Breast epithelium (tissue), 3 donors: ENCODE data around the gene ATP1A1.

ENCODE experiments used
- POLR2AphosphoS5 ChIP-seq, 3 donors: sonication (generic); formaldehyde crosslinking; IDR thresholded peaks; one replicate each; pipeline ENCODE4 v1.6.1; 2017; ENCODE audit warnings: antibody characterized with exemption in 3 of 3
- TF ChIP-seq, protein P1 (sequence below), 3 donors: fragments of 450-650 bp; IDR thresholded peaks; one replicate each; pipeline ENCODE4 v1.5.1; 2016 to 2017; ENCODE audit warnings: antibody characterized with exemption in 3 of 3, mild to moderate bottlenecking in 3 of 3, moderate library complexity in 3 of 3

GRCh38 chr1:116390195-116390594 is 17.2 kb downstream of the ATP1A1 start:
- TF ChIP-seq, protein P1, sequence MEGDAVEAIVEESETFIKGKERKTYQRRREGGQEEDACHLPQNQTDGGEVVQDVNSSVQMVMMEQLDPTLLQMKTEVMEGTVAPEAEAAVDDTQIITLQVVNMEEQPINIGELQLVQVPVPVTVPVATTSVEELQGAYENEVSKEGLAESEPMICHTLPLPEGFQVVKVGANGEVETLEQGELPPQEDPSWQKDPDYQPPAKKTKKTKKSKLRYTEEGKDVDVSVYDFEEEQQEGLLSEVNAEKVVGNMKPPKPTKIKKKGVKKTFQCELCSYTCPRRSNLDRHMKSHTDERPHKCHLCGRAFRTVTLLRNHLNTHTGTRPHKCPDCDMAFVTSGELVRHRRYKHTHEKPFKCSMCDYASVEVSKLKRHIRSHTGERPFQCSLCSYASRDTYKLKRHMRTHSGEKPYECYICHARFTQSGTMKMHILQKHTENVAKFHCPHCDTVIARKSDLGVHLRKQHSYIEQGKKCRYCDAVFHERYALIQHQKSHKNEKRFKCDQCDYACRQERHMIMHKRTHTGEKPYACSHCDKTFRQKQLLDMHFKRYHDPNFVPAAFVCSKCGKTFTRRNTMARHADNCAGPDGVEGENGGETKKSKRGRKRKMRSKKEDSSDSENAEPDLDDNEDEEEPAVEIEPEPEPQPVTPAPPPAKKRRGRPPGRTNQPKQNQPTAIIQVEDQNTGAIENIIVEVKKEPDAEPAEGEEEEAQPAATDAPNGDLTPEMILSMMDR (IDR thresholded peaks at IDR 0.05) = no peak
- TF ChIP-seq POLR2AphosphoS5 (IDR thresholded peaks at IDR 0.05) = no peak
